Uterus (tissue), 4 donors: ENCODE data around the gene GUCD1. TPM values are rescaled to one million over a fixed set of nuclear protein-coding genes. Genes with fewer than 3 reads are reported as not detected.
A peak's percentile ranks its signal among the peaks of the same experiment; 100 is the strongest.

ENCODE experiments used
- DNase-seq, 2 donors: peaks; one replicate each; pipeline ENCODE4 v3.0.0-alpha.2; 2019 to 2020
- H3K27ac ChIP-seq, 2 donors: fragments of 200-600 bp; sonication (generic); 1 replicate in 1 of 2; 2 replicates in 1 of 2; pipeline ENCODE4 v1.5.1; 2016 to 2018
- H3K27me3 ChIP-seq, 2 donors: fragments of 200-600 bp; sonication (generic); one replicate each; pipeline ENCODE4 v1.5.1; 2018 to 2019; ENCODE audit warnings: control low read depth in 1 of 2
- H3K36me3 ChIP-seq, 2 donors: fragments of 200-600 bp; sonication (generic); one replicate each; pipeline ENCODE4 v1.5.1; 2019; ENCODE audit warnings: control low read depth in 1 of 2
- H3K4me1 ChIP-seq, 2 donors: fragments of 200-600 bp; sonication (generic); one replicate each; pipeline ENCODE4 v1.5.1; 2018 to 2019; ENCODE audit warnings: control low read depth in 1 of 2
- H3K4me3 ChIP-seq, 2 donors: fragments of 200-600 bp; sonication (generic); 1 replicate in 1 of 2; 2 replicates in 1 of 2; pipeline ENCODE4 v1.5.1; 2018 to 2019; ENCODE audit warnings: mild to moderate bottlenecking in 1 of 2
- H3K9me3 ChIP-seq, 2 donors: fragments of 200-600 bp; sonication (generic); one replicate each; pipeline ENCODE4 v1.5.1; 2019; ENCODE audit warnings: control low read depth in 1 of 2
- POLR2A ChIP-seq, 2 donors: fragments of 450-650 bp; IDR thresholded peaks; one replicate each; pipeline ENCODE4 v1.6.1; 2016; ENCODE audit warnings: antibody characterized with exemption in 2 of 2, mild to moderate bottlenecking in 1 of 2, moderate library complexity in 1 of 2
- intact Hi-C: fragments of 100-400 bp; cut with DNase I; formaldehyde crosslinking; loops from one replicate; pipeline ENCODE4 v1.15.1; 2023; ENCODE audit warnings: low total_unique reads
- total RNA-seq, 4 donors: library from RNA; depleted of rRNA in 3 of 4; stranded (reverse); fragments of >200 nt in 3 of 4; gene quantifications; one replicate each; pipeline versions ENCODE4 v1.1.0 to v1.2.4, GENCODE V29; 2014 to 2023
- TF ChIP-seq, protein P1 (sequence below), 4 experiments: fragments of 200-600 bp in 2 of 4; fragments of 450-650 bp in 2 of 4; sonication (generic) in 2 of 4; IDR thresholded peaks; one replicate each; pipeline ENCODE4 v1.5.1; 2016 to 2019; ENCODE audit warnings: antibody characterized with exemption in 4 of 4, mild to moderate bottlenecking in 2 of 4, moderate library complexity in 1 of 4
- donor health status: DM: yes; HTN: yes; CAD: no.

The GUCD1 gene
- total RNA-seq, 4 donors from 2014 or later: 26.4 to 68.2 (median 44.9) TPM

DNA sequence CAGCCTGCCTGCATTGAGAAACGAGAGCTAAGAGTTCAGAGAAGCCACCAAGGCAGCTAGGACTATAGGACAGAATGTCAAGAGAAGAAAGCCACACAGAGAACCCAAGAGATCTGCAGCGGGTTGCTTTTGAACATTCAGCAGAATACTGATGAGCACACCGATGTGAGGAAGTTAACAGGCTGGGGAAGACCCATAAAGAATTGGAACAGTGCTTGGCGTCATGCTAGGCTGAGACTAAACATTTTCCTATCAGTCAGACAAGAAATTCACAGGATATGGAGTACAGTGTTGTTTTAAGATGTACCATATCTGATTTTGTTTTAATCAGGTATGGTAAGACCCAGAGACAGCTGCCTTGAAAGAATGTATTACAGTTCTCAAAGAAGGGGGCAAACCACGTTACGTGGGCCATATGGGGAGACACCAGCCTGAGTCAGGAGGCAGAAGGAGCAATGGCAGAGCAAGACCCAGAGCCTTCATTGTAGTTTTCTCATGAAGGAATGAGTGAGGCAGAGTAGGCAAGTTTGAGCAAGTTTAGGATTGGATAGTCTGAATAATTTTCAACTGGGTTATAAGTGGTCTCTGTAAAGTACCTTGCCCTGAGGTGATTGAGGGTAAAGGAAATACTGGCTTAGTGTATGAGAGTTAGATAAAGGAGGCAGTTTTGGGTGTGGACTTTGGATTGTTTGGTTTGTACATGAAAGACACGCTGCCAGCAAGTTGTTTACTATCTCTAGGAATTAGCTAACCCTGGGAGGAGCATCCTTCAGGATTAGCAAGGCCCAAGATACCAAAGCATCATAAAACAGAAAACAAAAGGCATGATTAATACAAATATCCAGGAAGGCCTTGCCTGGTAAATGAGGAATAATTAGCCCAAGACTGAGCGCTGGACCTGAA, 23.7 kb upstream of the GUCD1 start:
- no peaks in the 10 kb centered on the region for H3K4me1 ChIP-seq
- no peaks in the 10 kb centered on the region for H3K27me3 ChIP-seq
- DNase-seq: no peak
- peak overlapping the region; percentile 57 to 67 for H3K27ac ChIP-seq
- TF ChIP-seq, protein P1, sequence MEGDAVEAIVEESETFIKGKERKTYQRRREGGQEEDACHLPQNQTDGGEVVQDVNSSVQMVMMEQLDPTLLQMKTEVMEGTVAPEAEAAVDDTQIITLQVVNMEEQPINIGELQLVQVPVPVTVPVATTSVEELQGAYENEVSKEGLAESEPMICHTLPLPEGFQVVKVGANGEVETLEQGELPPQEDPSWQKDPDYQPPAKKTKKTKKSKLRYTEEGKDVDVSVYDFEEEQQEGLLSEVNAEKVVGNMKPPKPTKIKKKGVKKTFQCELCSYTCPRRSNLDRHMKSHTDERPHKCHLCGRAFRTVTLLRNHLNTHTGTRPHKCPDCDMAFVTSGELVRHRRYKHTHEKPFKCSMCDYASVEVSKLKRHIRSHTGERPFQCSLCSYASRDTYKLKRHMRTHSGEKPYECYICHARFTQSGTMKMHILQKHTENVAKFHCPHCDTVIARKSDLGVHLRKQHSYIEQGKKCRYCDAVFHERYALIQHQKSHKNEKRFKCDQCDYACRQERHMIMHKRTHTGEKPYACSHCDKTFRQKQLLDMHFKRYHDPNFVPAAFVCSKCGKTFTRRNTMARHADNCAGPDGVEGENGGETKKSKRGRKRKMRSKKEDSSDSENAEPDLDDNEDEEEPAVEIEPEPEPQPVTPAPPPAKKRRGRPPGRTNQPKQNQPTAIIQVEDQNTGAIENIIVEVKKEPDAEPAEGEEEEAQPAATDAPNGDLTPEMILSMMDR (IDR thresholded peaks at IDR 0.05): no peak
- TF ChIP-seq POLR2A (IDR thresholded peaks at IDR 0.05): no peak
- intact Hi-C loops: no loop called here
- no peaks in the 10 kb centered on the region for H3K9me3 ChIP-seq
- no peaks in the 10 kb centered on the region for H3K36me3 ChIP-seq
- no peak overlapping the region for H3K4me3 ChIP-seq

DNA sequence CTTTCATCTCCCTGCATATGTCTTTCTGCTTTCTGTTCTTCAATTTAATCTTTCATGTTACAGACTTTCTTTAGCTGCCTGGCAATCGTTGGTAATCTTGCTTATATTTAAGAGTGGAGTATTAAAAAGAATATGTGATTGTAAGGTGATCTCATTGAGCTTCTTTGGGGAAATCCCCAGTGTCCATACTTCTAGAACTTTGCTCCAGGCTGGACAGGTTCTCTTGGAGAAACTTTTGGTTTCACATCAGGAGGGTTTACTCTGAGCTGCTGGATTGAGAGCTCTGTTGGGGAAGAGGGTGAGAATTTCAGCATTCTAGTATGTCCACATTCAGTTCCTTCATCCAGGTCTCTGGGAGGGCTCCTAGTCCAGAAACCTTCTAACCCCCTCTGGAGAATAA, 21.8 kb upstream of the GUCD1 start:
- Histone ChIP-seq H3K9me3 (no peaks in the 10 kb centered on the region), H3K27ac (no peak overlapping the region), H3K4me3 (no peak overlapping the region), H3K27me3 (no peaks in the 10 kb centered on the region), H3K36me3 (no peaks in the 10 kb centered on the region), H3K4me1 (no peaks in the 10 kb centered on the region)
- intact Hi-C loops: no loop called here
- TF ChIP-seq, protein P1 (IDR thresholded peaks at IDR 0.05): no peak
- TF ChIP-seq POLR2A (IDR thresholded peaks at IDR 0.05): no peak
- no peak for DNase-seq

DNA sequence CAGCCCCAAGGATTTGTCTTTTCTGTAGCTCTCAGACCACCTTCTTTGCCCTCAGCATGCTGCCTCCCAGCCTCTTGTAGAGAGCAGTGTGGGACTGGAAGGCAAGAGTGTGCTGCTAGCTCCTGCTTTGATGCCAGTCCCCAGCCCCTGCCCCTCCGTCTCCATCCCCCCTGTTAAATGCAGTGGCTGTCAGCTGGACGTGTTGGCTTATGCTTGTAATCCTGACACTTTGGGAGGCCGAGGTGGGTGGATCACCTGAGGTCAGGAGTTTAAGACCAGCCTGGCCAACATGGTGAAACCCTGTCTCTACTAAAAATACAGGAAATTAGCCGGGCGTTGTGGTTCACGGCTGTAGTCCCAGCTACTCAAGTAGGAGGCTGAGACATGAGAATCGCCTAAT, 16.3 kb upstream of the GUCD1 start:
- H3K36me3 ChIP-seq: no peaks in the 10 kb centered on the region

DNA sequence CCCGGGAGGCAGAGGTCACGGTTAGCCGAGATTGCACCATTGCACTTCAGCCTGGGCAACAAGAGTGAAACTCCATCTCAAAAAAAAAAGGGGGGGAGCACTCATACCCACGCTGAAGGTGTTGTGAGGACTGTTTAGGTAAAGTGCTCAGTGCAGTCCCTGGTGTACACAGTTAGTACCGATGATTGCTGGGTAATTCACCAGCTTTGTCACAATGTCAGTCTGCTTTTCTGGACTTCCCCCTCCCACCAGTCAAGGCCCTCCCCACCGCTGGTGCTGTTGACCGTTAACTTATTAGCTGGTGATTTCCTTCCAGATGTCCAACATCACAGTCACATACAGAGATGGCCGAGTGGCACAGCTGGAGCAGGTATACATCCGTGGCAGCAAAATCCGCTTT, 12.7 kb upstream of the GUCD1 start:
- Histone ChIP-seq H3K27me3 (no peaks in the 10 kb centered on the region), H3K4me3 (no peak overlapping the region), H3K4me1 (peaks cover 0 to 9% of the 10 kb centered on the region in 2 donors), H3K9me3 (no peaks in the 10 kb centered on the region), H3K36me3 (no peaks in the 10 kb centered on the region), H3K27ac (no peak overlapping the region)
- DNase-seq: no peak
- intact Hi-C loops: no loop called here
- TF ChIP-seq, protein P1 (IDR thresholded peaks at IDR 0.05): no peak
- TF ChIP-seq POLR2A (IDR thresholded peaks at IDR 0.05): no peak

More for the DNA sequence above, 16.3 kb upstream of the GUCD1 start:
- Histone ChIP-seq H3K27ac (no peak overlapping the region), H3K4me3 (no peak overlapping the region), H3K27me3 (no peaks in the 10 kb centered on the region), H3K9me3 (no peaks in the 10 kb centered on the region), H3K4me1 (no peaks in the 10 kb centered on the region)
- intact Hi-C loops: no loop called here
- no peak for DNase-seq
- TF ChIP-seq, protein P1 (IDR thresholded peaks at IDR 0.05): no peak
- no peak for TF ChIP-seq POLR2A (IDR thresholded peaks at IDR 0.05)

DNA sequence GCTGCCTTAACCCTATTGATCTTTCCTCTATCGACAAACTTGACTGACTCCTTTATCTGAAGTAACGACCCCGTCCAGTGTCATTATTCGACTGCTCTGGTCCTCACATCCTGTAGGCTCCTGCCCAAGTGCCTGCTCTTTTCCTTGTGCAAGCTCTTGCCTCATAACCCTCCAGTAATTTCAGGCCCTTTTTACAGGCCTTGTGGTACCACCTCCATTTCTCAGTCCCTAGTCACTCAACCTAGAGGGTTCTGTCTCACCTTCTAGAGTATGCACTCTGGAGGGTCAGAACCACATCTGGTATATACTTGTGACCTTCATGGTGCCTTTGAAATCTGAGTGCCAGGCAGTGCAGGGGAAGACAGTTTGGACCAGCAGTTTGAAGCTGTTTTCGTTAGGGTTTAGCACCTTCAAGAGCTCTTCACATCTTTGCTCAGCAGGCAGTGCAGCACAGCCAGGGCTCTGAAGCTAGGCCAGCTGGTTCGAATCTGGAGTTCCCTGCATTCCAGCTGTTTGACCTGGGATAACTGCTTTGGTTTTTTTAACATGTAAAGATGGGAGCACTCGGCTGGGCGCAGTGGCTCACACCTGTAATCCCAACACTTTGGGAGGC, 12.1 kb upstream of the GUCD1 start:
- no peaks in the 10 kb centered on the region for H3K27me3 ChIP-seq
- no peak overlapping the region for H3K27ac ChIP-seq
- peaks cover 0 to 9% of the 10 kb centered on the region in 2 donors for H3K4me1 ChIP-seq
- no peaks in the 10 kb centered on the region for H3K9me3 ChIP-seq
- intact Hi-C loops: no loop called here
- no peak for TF ChIP-seq POLR2A (IDR thresholded peaks at IDR 0.05)
- TF ChIP-seq, protein P1 (IDR thresholded peaks at IDR 0.05): no peak
- DNase-seq: no peak
- H3K36me3 ChIP-seq: no peaks in the 10 kb centered on the region
- no peak overlapping the region for H3K4me3 ChIP-seq
